GM21423 (cell line): ENCODE results near the gene KRTAP7-1.

Experiments
- ATAC-seq: cut with Tn5 transposase; IDR thresholded peaks from one replicate; pipeline ENCODE4 v1.9.1; 2021; ENCODE audit warnings: mild to moderate bottlenecking, moderate library complexity; ENCODE audit not compliant: unreplicated experiment

The KRTAP7-1 gene

GRCh38 chr21:30829659-30830058 lies at the start of gene KRTAP7-1:
Gene KRTAP7-1, minus strand, starts transcription at chr21:30829759. Its CDS starts 61 bp downstream, at chr21:30829698.
- ATAC-seq, result no peak

DNA sequence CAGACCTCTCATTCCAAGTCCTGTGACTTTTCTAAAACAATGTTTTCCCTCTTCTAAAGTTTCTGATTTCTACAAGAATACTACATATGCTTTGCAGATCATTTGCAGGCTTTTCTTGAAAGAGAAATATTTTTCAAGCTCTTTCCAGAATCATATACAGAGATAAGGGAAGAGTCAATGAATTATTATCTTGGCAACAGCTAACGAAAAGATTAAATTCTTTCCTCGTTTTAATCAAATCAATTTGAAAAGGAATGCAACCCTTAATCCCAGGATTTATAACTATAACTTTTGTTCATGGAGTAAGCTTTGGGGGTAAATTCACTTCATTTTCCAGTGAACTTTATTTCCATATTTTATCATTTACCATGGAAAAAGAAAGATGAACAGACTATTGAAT lies 45.0 kb upstream of the KRTAP7-1 start:
- ATAC-seq, result no peak

DNA sequence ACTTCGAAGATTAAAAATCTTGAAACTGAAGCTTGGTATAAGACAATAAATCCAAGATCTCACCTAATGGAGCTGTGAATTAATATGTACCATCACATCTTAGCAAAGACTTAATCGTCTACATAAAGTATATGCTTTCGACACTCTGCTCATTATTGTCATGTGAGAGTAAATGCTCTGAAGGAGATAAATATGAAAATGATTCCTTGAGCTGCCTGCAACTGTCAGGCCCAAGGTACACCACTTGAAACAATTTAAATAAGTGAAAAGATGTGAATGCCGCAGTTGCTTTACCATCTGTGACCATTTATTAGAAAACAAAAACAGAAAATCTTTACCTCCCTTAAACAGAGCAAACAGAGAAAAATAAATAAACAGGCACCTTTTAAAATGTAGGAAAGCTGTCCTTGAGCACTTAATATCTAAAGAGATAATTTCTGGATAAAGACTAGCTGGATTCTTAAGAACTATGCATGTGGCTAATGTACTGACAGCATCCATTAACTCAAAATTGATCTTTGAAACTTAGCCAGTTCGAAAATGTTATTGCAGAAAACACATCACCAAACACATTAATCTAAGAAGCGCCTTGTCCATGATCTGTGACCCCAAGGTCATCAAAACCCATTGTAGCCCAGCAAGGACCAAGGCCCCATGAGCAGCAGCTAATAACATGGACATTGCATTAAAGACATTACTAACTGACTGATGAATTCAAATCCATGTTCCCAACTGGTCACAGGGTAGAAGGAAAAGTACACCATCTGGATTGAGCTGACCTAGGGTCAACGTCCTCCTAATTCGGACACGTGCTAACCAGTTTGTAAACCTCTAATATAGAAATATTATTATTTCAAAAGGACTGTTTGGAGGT lies 18.3 kb upstream of the KRTAP7-1 start:
- no peak for ATAC-seq

DNA sequence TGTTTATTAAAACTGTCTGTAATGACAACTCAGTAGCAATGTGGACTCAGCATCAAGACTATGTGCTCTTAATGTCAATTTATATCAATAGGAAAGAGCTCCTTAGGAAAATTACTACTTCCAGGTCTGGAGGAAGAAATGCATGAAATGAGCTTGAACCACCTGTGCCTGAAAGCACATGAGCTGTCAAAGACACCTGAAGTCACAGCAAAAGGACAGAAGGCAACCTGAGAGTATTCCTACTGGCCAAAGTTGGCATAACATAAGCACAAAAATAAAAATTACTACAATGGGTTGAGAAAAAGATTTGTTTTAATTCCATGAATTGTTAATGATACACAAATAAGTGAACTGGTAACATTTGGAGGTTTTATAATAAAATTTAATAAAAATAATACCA lies 13.4 kb upstream of the KRTAP7-1 start:
- ATAC-seq, result no peak

DNA sequence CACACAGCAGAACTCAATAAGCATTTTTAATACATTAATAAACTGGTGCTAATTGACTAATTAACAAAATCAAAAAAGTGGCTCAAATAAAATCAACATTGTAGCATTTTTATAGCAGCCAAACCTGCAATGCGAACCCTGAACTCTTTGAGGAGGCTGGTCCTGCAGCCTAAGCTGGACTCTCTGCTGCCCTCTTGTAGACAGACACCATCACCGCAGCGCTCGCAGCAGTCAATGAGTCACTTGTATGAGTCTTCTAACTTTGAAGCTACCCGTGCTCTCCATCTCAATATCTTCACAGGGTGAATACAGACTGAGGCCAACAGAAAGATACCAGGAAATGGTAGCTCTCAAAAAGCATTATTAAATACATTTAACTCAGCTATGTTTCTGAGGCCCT lies 9.7 kb upstream of the KRTAP7-1 start:
- ATAC-seq, result no peak

DNA sequence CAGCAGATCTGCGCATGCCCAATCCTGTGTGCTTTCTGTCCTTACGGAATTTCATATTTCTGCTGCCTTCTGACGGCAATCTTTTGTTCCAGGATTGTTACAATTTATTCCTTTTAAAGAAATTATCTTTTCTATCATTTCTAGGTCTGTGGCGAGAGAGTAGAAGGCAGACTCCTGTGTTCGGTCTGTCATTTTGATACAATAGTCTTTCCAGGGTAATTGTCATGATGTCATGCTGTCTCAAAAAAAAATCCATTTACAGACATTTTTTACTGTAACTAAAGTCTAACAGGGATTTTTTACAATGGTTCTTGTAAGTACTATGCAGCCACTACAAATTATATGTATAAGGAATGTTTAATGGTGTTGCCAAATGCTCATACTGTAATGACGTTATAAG lies 9.0 kb upstream of the KRTAP7-1 start:
- no peak for ATAC-seq

DNA sequence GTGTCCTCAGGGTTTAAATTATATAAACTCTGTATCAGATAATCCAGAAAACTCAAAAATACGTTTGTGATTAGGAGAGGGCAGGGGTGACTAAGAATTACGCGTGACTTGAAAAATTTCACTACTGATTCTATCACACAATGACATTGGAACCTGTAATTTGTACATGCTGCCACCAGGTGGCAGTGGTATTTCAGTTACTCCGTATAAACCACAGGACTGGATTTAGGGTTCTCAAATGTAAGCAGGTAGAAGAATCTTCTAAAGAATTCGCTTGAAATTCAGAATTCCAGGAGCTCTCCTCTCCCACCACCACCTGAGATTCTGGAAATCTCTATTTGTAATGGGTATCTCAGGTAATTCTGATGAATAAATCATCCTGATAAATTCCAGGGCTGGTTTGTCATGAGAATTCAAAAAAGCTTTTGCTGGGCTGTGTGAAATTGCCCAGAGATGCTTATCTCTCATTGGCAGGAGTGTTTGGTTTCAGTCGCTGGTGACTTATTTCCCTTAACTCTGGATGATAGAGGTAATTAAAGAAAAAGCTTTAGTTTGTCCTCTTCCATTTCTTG lies 1.7 kb upstream of the KRTAP7-1 start:
- no peak for ATAC-seq

- no peak for ATAC-seq
These were observed 10.5 kb downstream of the KRTAP7-1 start for GRCh38 chr21:30818837-30819610.

DNA sequence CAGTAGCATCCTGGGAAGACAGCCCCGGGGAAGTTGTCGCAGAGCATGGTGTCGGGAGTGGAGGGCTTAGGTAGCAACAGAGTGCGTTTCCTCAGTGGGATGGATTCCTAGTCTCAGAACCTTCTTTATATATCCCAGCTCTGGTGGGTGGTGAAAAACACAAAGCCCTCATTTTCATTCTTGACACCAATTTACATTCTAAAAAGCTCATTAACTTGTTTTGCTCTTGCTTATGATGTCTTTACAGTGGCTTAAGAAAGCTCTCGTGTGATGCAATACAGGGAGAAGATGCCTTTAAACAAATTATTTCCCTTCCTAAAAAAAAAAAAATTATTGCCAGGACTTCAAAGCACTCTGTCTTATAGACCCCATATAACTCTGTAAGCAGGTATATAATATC lies 16.4 kb downstream of the KRTAP7-1 start, which contains the start of gene KRTAP8-1:
Gene KRTAP8-1, minus strand, starts transcription at position 101 of the 400 bp plus-strand sequence. Its CDS starts 54 bp downstream, at position 47.
- no peak for ATAC-seq

DNA sequence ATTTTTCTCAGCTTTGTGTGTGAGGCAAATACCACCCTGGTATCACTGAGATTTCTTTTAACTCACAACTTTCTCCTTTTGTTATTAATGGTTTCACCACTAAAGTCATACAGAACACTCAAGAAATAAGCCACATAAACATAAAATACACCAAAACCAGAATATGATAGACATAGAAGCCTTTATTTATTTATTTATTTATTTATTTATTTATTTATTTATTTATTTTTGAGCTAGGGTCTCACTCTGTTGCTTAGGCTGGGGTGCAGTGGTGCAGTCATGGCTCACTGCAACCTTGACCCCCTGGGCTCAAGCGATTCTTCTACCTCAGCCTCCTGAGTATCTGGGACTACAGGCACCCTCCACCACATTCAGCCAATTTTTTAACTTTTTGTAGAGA lies 29.0 kb downstream of the KRTAP7-1 start:
- ATAC-seq, result no peak

DNA sequence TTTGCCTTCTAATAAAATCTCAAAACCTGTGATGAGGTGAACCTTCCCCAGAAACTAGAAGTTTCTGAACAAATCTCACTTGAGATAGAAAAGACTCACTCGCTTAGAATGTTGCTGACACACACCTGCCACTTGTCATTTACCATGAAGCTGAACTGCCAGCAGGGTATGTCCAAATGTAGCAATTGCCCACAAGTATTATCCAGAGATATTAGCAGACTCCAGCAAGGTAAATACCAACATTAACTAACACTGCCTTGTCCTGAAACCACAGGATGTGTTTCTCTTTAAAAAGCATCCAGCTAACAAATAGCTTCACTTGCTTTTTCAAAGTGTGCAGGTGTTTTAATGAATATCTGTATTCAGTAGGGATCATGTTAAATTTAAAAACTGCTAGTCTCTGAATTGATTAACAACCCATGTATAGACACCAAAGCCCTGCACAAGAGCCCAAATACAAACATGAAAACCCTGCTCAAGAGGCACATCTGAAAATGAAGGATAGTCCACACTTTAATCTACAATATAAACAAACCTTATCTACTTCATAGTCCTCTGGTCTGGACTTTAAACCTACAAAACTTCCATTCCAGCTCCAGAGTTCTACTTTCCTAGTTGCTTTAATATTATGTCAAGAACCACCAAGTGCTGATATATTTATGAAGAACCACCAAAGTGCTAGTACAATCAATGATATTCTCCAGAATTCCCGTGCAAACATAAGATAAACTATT lies 35.8 kb downstream of the KRTAP7-1 start:
- ATAC-seq, result no peak

DNA sequence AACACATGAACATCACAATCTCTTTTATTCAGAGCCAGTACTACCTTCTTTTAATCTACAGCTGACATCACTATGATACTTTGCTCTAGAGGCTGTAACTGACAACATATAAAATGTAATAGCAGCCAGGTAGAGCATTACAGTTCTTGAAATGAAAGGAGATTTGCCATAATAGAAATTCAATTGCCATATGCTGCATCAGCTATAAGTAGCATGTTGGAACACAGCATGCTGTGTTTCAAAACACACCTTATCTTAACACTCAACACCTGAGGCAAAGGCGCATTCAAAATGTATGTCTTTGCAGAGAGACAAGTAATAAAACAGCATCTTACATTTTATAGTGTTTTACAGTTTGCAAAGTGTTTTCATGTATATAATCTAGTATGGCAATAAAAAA lies 50.3 kb downstream of the KRTAP7-1 start:
- ATAC-seq, result no peak
